ENCODE data around the gene RIPK3. TPM values are rescaled to one million over a fixed set of nuclear protein-coding genes. Genes with fewer than 3 reads are reported as not detected.

Gene RIPK3
- polyA plus RNA-seq, 2 of the 4 experiments (the other 2 are of a cell fraction), result not detected

DNA sequence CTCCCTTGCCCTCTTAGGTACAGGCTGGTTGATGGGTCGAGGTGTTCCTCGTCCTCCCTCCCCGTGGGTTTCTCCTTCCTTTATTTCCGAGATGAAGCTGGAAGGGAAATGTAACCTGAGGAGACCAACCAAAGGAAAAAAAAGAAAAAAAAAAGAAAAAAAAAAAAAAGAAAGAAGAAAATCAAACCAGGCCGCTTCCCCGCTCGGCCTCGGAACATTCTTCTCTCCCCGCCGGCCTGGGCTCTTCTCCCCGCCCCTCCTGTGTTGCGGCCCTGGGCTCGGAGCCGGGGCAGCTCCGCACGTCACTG is 26.6 kb upstream of the RIPK3 start:
- TF ChIP-seq EHF (CRISPR knock-in tag; IDR thresholded peaks at IDR 0.05) (no peak), NR3C1 (IDR thresholded peaks at IDR 0.05) (no peak), TFCP2L1 (CRISPR knock-in tag; IDR thresholded peaks at IDR 0.05) (no peak), HDAC2 (IDR thresholded peaks at IDR 0.05) (no peak), RNF2 (IDR thresholded peaks at IDR 0.05; ENCODE audit: borderline replicate concordance, low read depth) (no peak), HOXB13 (CRISPR knock-in tag; IDR thresholded peaks at IDR 0.05; ENCODE audit: low read depth) (no peak), JUNB (IDR thresholded peaks at IDR 0.05) (no peak), ZC3H11A (IDR thresholded peaks at IDR 0.05) (no peak), HEYL (CRISPR knock-in tag; IDR thresholded peaks at IDR 0.05) (no peak), FOSB (CRISPR knock-in tag; IDR thresholded peaks at IDR 0.05) (no peak), EP300 (IDR thresholded peaks at IDR 0.05) (no peak)
- TF ChIP-seq, protein P1, sequence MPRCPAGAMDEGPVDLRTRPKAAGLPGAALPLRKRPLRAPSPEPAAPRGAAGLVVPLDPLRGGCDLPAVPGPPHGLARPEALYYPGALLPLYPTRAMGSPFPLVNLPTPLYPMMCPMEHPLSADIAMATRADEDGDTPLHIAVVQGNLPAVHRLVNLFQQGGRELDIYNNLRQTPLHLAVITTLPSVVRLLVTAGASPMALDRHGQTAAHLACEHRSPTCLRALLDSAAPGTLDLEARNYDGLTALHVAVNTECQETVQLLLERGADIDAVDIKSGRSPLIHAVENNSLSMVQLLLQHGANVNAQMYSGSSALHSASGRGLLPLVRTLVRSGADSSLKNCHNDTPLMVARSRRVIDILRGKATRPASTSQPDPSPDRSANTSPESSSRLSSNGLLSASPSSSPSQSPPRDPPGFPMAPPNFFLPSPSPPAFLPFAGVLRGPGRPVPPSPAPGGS (IDR thresholded peaks at IDR 0.05), result no peak
- peak in 1 of 2 experiments; percentile 14; a peak in 3 of 6 replicates for ATAC-seq
- 17% methylated on average over 16 of the region's 16 CpGs for WGBS (ENCODE audit: missing lambda C conversion rate)
- no peak for FAIRE-seq
- ChIA-PET CTCF (interaction anchor here (0.8 to 2.2 kb wide), 15 partner anchors 8 to 77 kb away, joined by 3 to 32 read pairs (median 4); partner anchors contain the start of gene KHNYN), POLR2A (interaction anchor here (1.4 to 2.2 kb wide), 2 partner anchors 43 to 63 kb away, joined by 3 to 7 read pairs; partner anchors contain the start of gene KHNYN)
- Histone ChIP-seq H3K4me1 (peaks cover 15% of the 10 kb centered on the region), H3K4me3 (peak overlapping the region; percentile 39), H3K27ac (peak overlapping the region; percentile 45 to 81; a peak in 5 of 6 replicates), H3K4me2 (peak overlapping the region; percentile 69), H3K9me3 (no peaks in the 10 kb centered on the region)
- no peak for DNase-seq (ENCODE audit: low read depth in 1 of 2, low spot score in 1 of 2)

DNA sequence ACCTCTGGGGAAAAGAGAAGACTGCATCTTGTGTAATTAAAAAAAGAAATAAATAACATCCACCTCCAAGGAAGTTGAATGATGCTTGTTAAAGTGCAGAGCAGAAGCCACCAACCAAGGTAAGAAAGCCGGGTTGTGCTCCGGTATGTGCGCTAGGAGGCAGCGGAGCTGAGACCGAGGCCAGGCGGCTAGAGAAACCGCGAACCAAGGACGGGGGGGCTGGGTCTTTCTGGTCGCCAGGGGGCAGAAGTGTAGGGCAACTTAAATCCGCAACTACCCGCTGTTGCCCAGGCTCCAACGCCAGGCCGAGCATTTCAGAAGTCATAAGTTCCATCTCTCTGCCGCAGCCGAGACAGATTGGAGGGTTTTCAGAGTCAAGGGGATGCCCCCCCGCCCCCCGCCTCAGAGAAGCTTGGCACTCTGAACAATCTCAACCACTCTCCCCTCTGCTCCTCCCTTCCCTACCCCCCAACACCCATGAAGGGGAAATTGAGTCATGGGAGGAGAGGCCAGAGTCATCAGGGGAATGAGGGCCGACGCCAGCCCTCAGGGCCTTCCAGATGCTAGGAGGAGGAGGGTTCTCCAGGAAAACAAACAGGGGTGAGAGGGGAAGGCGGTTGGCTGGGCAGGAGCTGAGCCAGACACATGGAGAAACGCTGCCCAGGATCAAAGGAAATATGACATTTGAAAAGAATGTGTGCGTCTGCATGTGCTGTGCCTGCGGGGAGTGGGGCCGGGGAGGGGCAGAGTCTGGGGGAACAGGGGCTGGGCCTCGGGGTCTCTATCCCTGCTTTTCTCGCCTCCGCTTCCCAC is 26.0 kb upstream of the RIPK3 start:
- peak; percentile 41 to 46; a peak in 3 of 5 replicates for TF ChIP-seq RAD21 (conservative IDR thresholded peaks at IDR 0.05 in 1 of 2, IDR thresholded peaks at IDR 0.05 in 1 of 2)
- TF ChIP-seq SMC3 (IDR thresholded peaks at IDR 0.05), result peak; percentile 52
- no peak for TF ChIP-seq NPAS2 (CRISPR knock-in tag; IDR thresholded peaks at IDR 0.05; ENCODE audit: borderline replicate concordance)
- no peak for TF ChIP-seq HDAC2 (IDR thresholded peaks at IDR 0.05)
- no peak for TF ChIP-seq MAZ (IDR thresholded peaks at IDR 0.05; ENCODE audit: borderline replicate concordance, low read depth, low read length)
- no peak for TF ChIP-seq HOXB13 (CRISPR knock-in tag; IDR thresholded peaks at IDR 0.05; ENCODE audit: low read depth)
- TF ChIP-seq, protein P2, sequence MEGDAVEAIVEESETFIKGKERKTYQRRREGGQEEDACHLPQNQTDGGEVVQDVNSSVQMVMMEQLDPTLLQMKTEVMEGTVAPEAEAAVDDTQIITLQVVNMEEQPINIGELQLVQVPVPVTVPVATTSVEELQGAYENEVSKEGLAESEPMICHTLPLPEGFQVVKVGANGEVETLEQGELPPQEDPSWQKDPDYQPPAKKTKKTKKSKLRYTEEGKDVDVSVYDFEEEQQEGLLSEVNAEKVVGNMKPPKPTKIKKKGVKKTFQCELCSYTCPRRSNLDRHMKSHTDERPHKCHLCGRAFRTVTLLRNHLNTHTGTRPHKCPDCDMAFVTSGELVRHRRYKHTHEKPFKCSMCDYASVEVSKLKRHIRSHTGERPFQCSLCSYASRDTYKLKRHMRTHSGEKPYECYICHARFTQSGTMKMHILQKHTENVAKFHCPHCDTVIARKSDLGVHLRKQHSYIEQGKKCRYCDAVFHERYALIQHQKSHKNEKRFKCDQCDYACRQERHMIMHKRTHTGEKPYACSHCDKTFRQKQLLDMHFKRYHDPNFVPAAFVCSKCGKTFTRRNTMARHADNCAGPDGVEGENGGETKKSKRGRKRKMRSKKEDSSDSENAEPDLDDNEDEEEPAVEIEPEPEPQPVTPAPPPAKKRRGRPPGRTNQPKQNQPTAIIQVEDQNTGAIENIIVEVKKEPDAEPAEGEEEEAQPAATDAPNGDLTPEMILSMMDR (IDR thresholded peaks at IDR 0.05), result peak; percentile 43
- no peak for TF ChIP-seq BHLHE40 (IDR thresholded peaks at IDR 0.05; ENCODE audit: low read depth, low read length)
- no peak for FAIRE-seq
- Histone ChIP-seq H3K9me3 (no peaks in the 10 kb centered on the region), H3K27ac (peak overlapping the region; percentile 45 to 62; a peak in 4 of 6 replicates), H3K4me2 (peak overlapping the region; percentile 69), H3K4me1 (peaks cover 15% of the 10 kb centered on the region), H3K4me3 (peak overlapping the region; percentile 39; the same call in 2 of the 3 replicates)
- peak; percentile 24 to 77; a peak in 4 of 6 replicates for ATAC-seq
- ChIA-PET POLR2A (interaction anchor here (1.0 to 2.2 kb wide), 3 partner anchors 43 to 66 kb away, joined by 3 to 7 read pairs (median 5); partner anchors contain the start of gene KHNYN), CTCF (interaction anchor here (0.6 to 2.2 kb wide), 22 partner anchors 8 to 92 kb away, joined by 3 to 32 read pairs (median 4); partner anchors contain the start of gene KHNYN)
- WGBS (ENCODE audit: missing lambda C conversion rate), result 44% methylated on average over 26 of the region's 28 CpGs
- peak; percentile 33 to 86 for DNase-seq (ENCODE audit: low read depth in 1 of 2, low spot score in 1 of 2)

DNA sequence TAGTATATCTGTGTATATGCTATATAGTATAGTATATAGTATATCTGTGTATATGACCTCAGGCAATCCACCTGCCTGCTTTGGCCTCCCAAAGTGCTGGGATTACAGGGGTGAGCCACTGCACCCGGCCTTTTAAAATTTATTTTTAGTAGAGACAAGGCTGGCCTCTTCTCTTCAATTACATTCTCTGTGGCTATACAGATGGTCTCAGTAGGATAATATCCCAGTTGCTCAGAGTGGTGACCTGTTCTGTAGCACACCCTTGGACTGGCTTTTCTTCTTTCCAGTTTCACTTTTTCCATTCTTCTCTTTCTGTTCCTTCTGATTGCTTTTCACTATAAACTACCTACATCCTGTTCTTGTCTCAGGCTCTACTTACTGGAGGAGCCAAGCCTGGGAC is 25.1 kb upstream of the RIPK3 start:
- CTCF ChIA-PET, result interaction anchor here (0.7 to 2.2 kb wide), 10 partner anchors 9 to 72 kb away, joined by 3 to 32 read pairs (median 6); partner anchors contain the start of gene KHNYN
- POLR2A ChIA-PET, result interaction anchor here (1.0 to 2.2 kb wide), 2 partner anchors 65 to 67 kb away, joined by 5 to 7 read pairs; partner anchors contain the start of gene KHNYN
- Histone ChIP-seq H3K4me2 (no peak overlapping the region), H3K27ac (no peak overlapping the region), H3K4me3 (no peak overlapping the region), H3K4me1 (peaks cover 15% of the 10 kb centered on the region), H3K9me3 (no peaks in the 10 kb centered on the region)
- TF ChIP-seq POLR2A (IDR thresholded peaks at IDR 0.05; ENCODE audit: low read length), result no peak
- TF ChIP-seq RCOR1 (IDR thresholded peaks at IDR 0.05; ENCODE audit: low read depth, low read length), result no peak
- no peak for TF ChIP-seq HOXB13 (CRISPR knock-in tag; IDR thresholded peaks at IDR 0.05; ENCODE audit: low read depth)
- no peak for TF ChIP-seq RARB (CRISPR knock-in tag; IDR thresholded peaks at IDR 0.05)
- TF ChIP-seq GATA3 (IDR thresholded peaks at IDR 0.05; ENCODE audit: borderline replicate concordance), result no peak
- TF ChIP-seq KDM1A (IDR thresholded peaks at IDR 0.05; ENCODE audit: low read depth), result no peak
- TF ChIP-seq, protein P3, sequence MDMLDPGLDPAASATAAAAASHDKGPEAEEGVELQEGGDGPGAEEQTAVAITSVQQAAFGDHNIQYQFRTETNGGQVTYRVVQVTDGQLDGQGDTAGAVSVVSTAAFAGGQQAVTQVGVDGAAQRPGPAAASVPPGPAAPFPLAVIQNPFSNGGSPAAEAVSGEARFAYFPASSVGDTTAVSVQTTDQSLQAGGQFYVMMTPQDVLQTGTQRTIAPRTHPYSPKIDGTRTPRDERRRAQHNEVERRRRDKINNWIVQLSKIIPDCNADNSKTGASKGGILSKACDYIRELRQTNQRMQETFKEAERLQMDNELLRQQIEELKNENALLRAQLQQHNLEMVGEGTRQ (IDR thresholded peaks at IDR 0.05), result no peak
- TF ChIP-seq JUNB (IDR thresholded peaks at IDR 0.05), result no peak
- no peak for TF ChIP-seq HOXB5 (CRISPR knock-in tag; IDR thresholded peaks at IDR 0.05)
- TF ChIP-seq, protein P1 (IDR thresholded peaks at IDR 0.05), result no peak
- WGBS (ENCODE audit: missing lambda C conversion rate), result 69% methylated on average over 1 of the region's 1 CpG
- FAIRE-seq, result no peak
- ATAC-seq, result no peak
- DNase-seq (ENCODE audit: low read depth in 1 of 2, low spot score in 1 of 2), result no peak
